HepG2 (cell line): ENCODE measurements around the gene CBLN4. TPM values are rescaled to one million over a fixed set of nuclear protein-coding genes. Genes with fewer than 3 reads are reported as not detected.

Experiments used
- ATAC-seq: fragments of 200-7000 bp; cut with Tn5 transposase; 3 replicates; pipeline ENCODE4 v1.9.1; 2020; ENCODE audit warnings: mild to moderate bottlenecking, moderate library complexity
- BruUV-seq: library from RNA; stranded (reverse); fragments of 400-500 nt; replicated peaks from 2 replicates; lab custom pipeline; 2021; lab: Mats Ljungman, UMichigan
- CTCF ChIA-PET: fragments of 300-600 bp; formaldehyde crosslinking; extraction: SDS; loops from one replicate; lab custom pipeline; 2021; ENCODE audit warnings: low total read pairs, inconsistent platforms, low intra/inter-chr PET ratio; lab: Yijun Ruan, JAX
- POLR2A ChIA-PET: fragments of 350-600 bp; sonication (Branson Sonifier 250); formaldehyde crosslinking; loops from one replicate; lab custom pipeline; 2020; ENCODE audit warnings: antibody characterized with exemption, inconsistent platforms; lab: Yijun Ruan, JAX
- DNase-seq: peaks from one replicate; pipeline ENCODE4 v3.0.0-alpha.2; 2015; ENCODE audit warnings: low spot score
- FAIRE-seq: peaks from 3 replicates; lab custom pipeline; 2011; peaks lifted over from hg19 to GRCh38; lab: Jason Lieb, UNC
- H2AFZ ChIP-seq: one replicate; pipeline ENCODE4 v1.6.1; 2011; ENCODE audit warnings: low read length, inconsistent platforms
- H3K27ac ChIP-seq: fragments of 300-600 bp; 3 replicates; pipeline ENCODE4 v1.8.0; 2011; ENCODE audit warnings: mixed run types, mild to moderate bottlenecking, mixed read lengths, low read length, inconsistent platforms; ENCODE audit not compliant: insufficient read depth; ENCODE audit errors: extremely low read length
- H3K27me3 ChIP-seq, 2 experiments: fragments of 200-600 bp in 1 of 2; 2 replicates in 1 of 2; 3 replicates in 1 of 2; pipeline versions ENCODE4 v1.6.0 to v1.8.0; 2011; ENCODE audit warnings: low read length in 2 of 2, mild to moderate bottlenecking in 2 of 2, moderate library complexity in 2 of 2, inconsistent platforms in 1 of 2; ENCODE audit not compliant: insufficient read depth in 2 of 2, control insufficient read depth in 1 of 2
- H3K36me3 ChIP-seq, 2 experiments: fragments of 200-600 bp in 1 of 2; replicated peaks in 1 of 2; 2 replicates in 1 of 2; 3 replicates in 1 of 2; pipeline versions ENCODE4 v1.5.1 to v1.8.0; 2011; ENCODE audit warnings: low read length in 2 of 2, inconsistent platforms in 1 of 2; ENCODE audit not compliant: insufficient read depth in 2 of 2, control insufficient read depth in 1 of 2
- H3K4me1 ChIP-seq: 2 replicates; pipeline ENCODE4 v1.5.1; 2012; ENCODE audit warnings: low read length, inconsistent platforms; ENCODE audit not compliant: insufficient read depth
- H3K4me2 ChIP-seq: 2 replicates; pipeline ENCODE4 v1.6.0; 2011; ENCODE audit warnings: low read depth, low read length, inconsistent platforms
- H3K4me3 ChIP-seq, 3 experiments: fragments of 200-600 bp in 1 of 3; sonication (generic), shearing (Covaris generic) in 1 of 3; replicated peaks in 1 of 3; 2 replicates each; pipeline ENCODE4 v1.5.1; 2011 to 2016; ENCODE audit warnings: low read length in 3 of 3, inconsistent platforms in 2 of 3, low read depth in 2 of 3, mild to moderate bottlenecking in 2 of 3, control low read depth in 1 of 3, mixed read lengths in 1 of 3; ENCODE audit not compliant: insufficient read depth in 1 of 3
- H3K79me2 ChIP-seq: one replicate; pipeline ENCODE4 v1.6.1; 2011; ENCODE audit warnings: low read length, inconsistent platforms; ENCODE audit not compliant: insufficient read depth
- H3K9ac ChIP-seq: 2 replicates; pipeline ENCODE4 v1.6.0; 2011; ENCODE audit warnings: mild to moderate bottlenecking, low read depth, low read length, inconsistent platforms; ENCODE audit not compliant: insufficient read depth
- H3K9me3 ChIP-seq: 2 replicates; pipeline ENCODE4 v1.5.1; 2012; ENCODE audit warnings: mild to moderate bottlenecking, low read length
- H4K20me1 ChIP-seq: 2 replicates; pipeline ENCODE4 v1.6.0; 2011; ENCODE audit warnings: inconsistent platforms, mild to moderate bottlenecking, low read length, moderate library complexity; ENCODE audit not compliant: insufficient read depth
- BCL6 ChIP-seq: IDR thresholded peaks from 2 replicates; pipeline ENCODE4 v1.6.1; 2016; ENCODE audit warnings: missing genetic modification reagents, missing compliant biosample characterization
- CREB3 ChIP-seq: sonication (generic); formaldehyde crosslinking; IDR thresholded peaks from 2 replicates; pipeline ENCODE4 v1.5.0; 2020; ENCODE audit warnings: missing genetic modification reagents
- E2F5 ChIP-seq: sonication (generic); formaldehyde crosslinking; conservative IDR thresholded peaks from 2 replicates; pipeline ENCODE4 v1.4.0; 2020; ENCODE audit warnings: missing genetic modification reagents
- EEA1 ChIP-seq: sonication (generic); formaldehyde crosslinking; IDR thresholded peaks from 2 replicates; pipeline ENCODE4 v1.5.1; 2020; ENCODE audit warnings: mild to moderate bottlenecking, missing genetic modification reagents, borderline replicate concordance
- MAFF ChIP-seq: IDR thresholded peaks from 2 replicates; pipeline ENCODE4 v1.6.1; 2011; ENCODE audit warnings: low read depth, low read length, improper control_type of control experiment
- MNT ChIP-seq: fragments of 450-650 bp; IDR thresholded peaks from 2 replicates; pipeline ENCODE4 v1.6.1; 2016
- NCOA1 ChIP-seq: sonication (generic); formaldehyde crosslinking; IDR thresholded peaks from 2 replicates; pipeline ENCODE4 v1.9.0; 2021; ENCODE audit warnings: missing genetic modification reagents
- RNF2 ChIP-seq: fragments of 450-650 bp; conservative IDR thresholded peaks from 2 replicates; pipeline ENCODE4 v1.6.1; 2016; ENCODE audit warnings: low read depth
- TCF12 ChIP-seq, 2 experiments: fragments of 450-650 bp in 1 of 2; sonication (generic) in 1 of 2; formaldehyde crosslinking in 1 of 2; IDR thresholded peaks; 2 replicates each; pipeline versions ENCODE4 v1.6.1 to v1.8.0; 2017 to 2022; ENCODE audit warnings: antibody characterized with exemption in 1 of 2, mild to moderate bottlenecking in 1 of 2, missing genetic modification reagents in 1 of 2, moderate library complexity in 1 of 2
- YEATS2 ChIP-seq: sonication (generic); formaldehyde crosslinking; IDR thresholded peaks from 2 replicates; pipeline ENCODE4 v1.4.0; 2020; ENCODE audit warnings: missing genetic modification reagents, borderline replicate concordance
- ZNF34 ChIP-seq: sonication (generic); formaldehyde crosslinking; IDR thresholded peaks from 2 replicates; pipeline ENCODE4 v1.4.0; 2020; ENCODE audit warnings: mild to moderate bottlenecking, missing genetic modification reagents, borderline replicate concordance
- ZNF382 ChIP-seq: sonication (generic); formaldehyde crosslinking; IDR thresholded peaks from 2 replicates; pipeline ENCODE4 v1.5.0; 2020; ENCODE audit warnings: missing genetic modification reagents, mild to moderate bottlenecking, borderline replicate concordance
- ZNF570 ChIP-seq: sonication (generic); formaldehyde crosslinking; IDR thresholded peaks from 2 replicates; pipeline ENCODE4 v1.4.0; 2020; ENCODE audit warnings: mild to moderate bottlenecking, missing genetic modification reagents, borderline replicate concordance
- WGBS: methylation state at CpG from one replicate; pipeline ENCODE4 v1.1.6; 2017; ENCODE audit warnings: low lambda C conversion rate; 5-methylcytosine and 5-hydroxymethylcytosine counted together
- in situ Hi-C: cut with HindIII; loops from 2 replicates; pipeline ENCODE4 v1.10.0; 2017; ENCODE audit warnings: low pct_unique_long_range_greater_than_20kb; ENCODE audit not compliant: extremely low pct_ligation_motif_present
- intact Hi-C: fragments of 100-400 bp; cut with micrococcal nuclease; formaldehyde crosslinking; loops from one replicate; pipeline ENCODE4 v1.10.0; 2022; ENCODE audit not compliant: unreplicated experiment
- polyA plus RNA-seq, 8 experiments: library from polyadenylated mRNA; depleted of rRNA in 3 of 8; stranded (reverse) in 7 of 8; unstranded in 1 of 8; fragments of >200 nt; fragmentation: Illumina TruSeq in 4 of 8; extraction: Trizol in 4 of 8; gene quantifications; 2 replicates each; pipeline versions ENCODE4 v1.2.1 to v1.2.3, GENCODE V29; 2011 to 2016; ENCODE audit warnings: low read depth in 4 of 8, missing spikeins in 1 of 8, mixed read lengths in 1 of 8; ENCODE audit not compliant: insufficient read depth in 1 of 8
- total RNA-seq, 5 experiments: library from RNA; depleted of rRNA; stranded (reverse); fragments of >200 nt; fragmentation: Illumina TruSeq; extraction: Trizol; gene quantifications; 2 replicates each; pipeline ENCODE4 v1.2.3, GENCODE V29; 2016; ENCODE audit warnings: low read depth in 1 of 5

The CBLN4 gene
- total and polyA plus RNA-seq, 2 of the 13 experiments (the other 11 are each of a cell fraction or from before 2014, with no cell fraction given) = not detected

GRCh38 chr20:56018716-56019115, 13.4 kb upstream of the CBLN4 start:
- ATAC-seq (no peak), DNase-seq (no peak), FAIRE-seq (no peak)
- TF ChIP-seq MNT (peak; percentile 91), ZNF570 (CRISPR knock-in tag) (no peak)
- H3K4me2 ChIP-seq = no peak overlapping the region
- H3K79me2 ChIP-seq = no peaks in the 10 kb centered on the region
- in situ Hi-C loops (no loop called here), intact Hi-C loops (no loop called here)
- no peak overlapping the region for H3K27ac ChIP-seq
- H3K9ac ChIP-seq = no peak overlapping the region
- H4K20me1 ChIP-seq = no peaks in the 10 kb centered on the region
- WGBS = 9% methylated on average over 2 of the region's 2 CpGs
- no peak overlapping the region for H2AFZ ChIP-seq
- no TSS peak for BruUV-seq
- no peak overlapping the region for H3K4me3 ChIP-seq
- no peaks in the 10 kb centered on the region for H3K4me1 ChIP-seq
- ChIA-PET CTCF (no interaction called here), POLR2A (no interaction called here)
- no peaks in the 10 kb centered on the region for H3K36me3 ChIP-seq
- H3K27me3 ChIP-seq = no peaks in the 10 kb centered on the region
- H3K9me3 ChIP-seq = peaks cover 100% of the 10 kb centered on the region

GRCh38 chr20:56018194-56018593, 12.9 kb upstream of the CBLN4 start:
- TF ChIP-seq NCOA1 = no peak
- no peak for TF ChIP-seq ZNF34 (CRISPR knock-in tag)
- TF ChIP-seq MAFF = no peak
- TF ChIP-seq YEATS2 (CRISPR knock-in tag) = no peak
- no peak for TF ChIP-seq RNF2
- no peak for TF ChIP-seq CREB3 (CRISPR knock-in tag)
- TF ChIP-seq E2F5 (CRISPR knock-in tag) = no peak
- no peak for TF ChIP-seq TCF12 (IDR thresholded peaks at IDR 0.05)
- TF ChIP-seq TCF12 (CRISPR knock-in tag; IDR thresholded peaks at IDR 0.05) = no peak
- TF ChIP-seq EEA1 (CRISPR knock-in tag) = no peak
- TF ChIP-seq BCL6 (CRISPR knock-in tag) = no peak
- no peak for TF ChIP-seq ZNF382 (CRISPR knock-in tag)
- H3K4me1 ChIP-seq = no peaks in the 10 kb centered on the region
- FAIRE-seq (no peak), ATAC-seq (no peak), DNase-seq (no peak)
- no peak overlapping the region for H3K4me3 ChIP-seq
- no peak overlapping the region for H3K4me2 ChIP-seq
- no peaks in the 10 kb centered on the region for H3K36me3 ChIP-seq
- CTCF ChIA-PET = no interaction called here
- H3K27ac ChIP-seq = no peak overlapping the region
- intact Hi-C loops = no loop called here
- in situ Hi-C loops = no loop called here
- H3K9me3 ChIP-seq = peaks cover 99% of the 10 kb centered on the region
- no peaks in the 10 kb centered on the region for H3K27me3 ChIP-seq
- no peak overlapping the region for H2AFZ ChIP-seq
- WGBS = 0% methylated on average over 3 of the region's 3 CpGs
- no peak overlapping the region for H3K9ac ChIP-seq
- POLR2A ChIA-PET = no interaction called here
- no peaks in the 10 kb centered on the region for H4K20me1 ChIP-seq
- no TSS peak for BruUV-seq
- no peaks in the 10 kb centered on the region for H3K79me2 ChIP-seq
